Mesodermal cell (in vitro differentiated cells): ENCODE data around the gene MAML3.

ENCODE experiments used
- H3K27ac ChIP-seq: 2 replicates; pipeline ENCODE4 v1.7.0; 2013; ENCODE audit warnings: mild to moderate bottlenecking, low read depth, low read length, moderate library complexity; ENCODE audit not compliant: severe bottlenecking
- H3K36me3 ChIP-seq: 2 replicates; pipeline ENCODE4 v1.7.1; 2013; ENCODE audit warnings: mild to moderate bottlenecking, low read length, moderate library complexity; ENCODE audit not compliant: control insufficient read depth, insufficient read depth
- H3K4me1 ChIP-seq: one replicate; pipeline ENCODE4 v1.7.1; 2013; ENCODE audit warnings: mild to moderate bottlenecking, low read length; ENCODE audit not compliant: insufficient read depth, control insufficient read depth, poor library complexity, severe bottlenecking
- H3K4me3 ChIP-seq: 2 replicates; pipeline ENCODE4 v1.7.0; 2013; ENCODE audit warnings: low read length, control low read depth, mild to moderate bottlenecking; ENCODE audit not compliant: insufficient read depth, poor library complexity, severe bottlenecking; ENCODE audit errors: extremely low read depth
- H3K9me3 ChIP-seq: 2 replicates; pipeline ENCODE4 v1.7.1; 2013; ENCODE audit warnings: mild to moderate bottlenecking, low read length, moderate library complexity; ENCODE audit not compliant: control insufficient read depth
- WGBS, 2 experiments: methylation state at CpG; one replicate each; pipeline ENCODE4 v1.1.5; 2013; ENCODE audit warnings: missing lambda C conversion rate in 2 of 2; ENCODE audit not compliant: insufficient coverage in 2 of 2; 5-methylcytosine and 5-hydroxymethylcytosine counted together

The MAML3 gene

DNA sequence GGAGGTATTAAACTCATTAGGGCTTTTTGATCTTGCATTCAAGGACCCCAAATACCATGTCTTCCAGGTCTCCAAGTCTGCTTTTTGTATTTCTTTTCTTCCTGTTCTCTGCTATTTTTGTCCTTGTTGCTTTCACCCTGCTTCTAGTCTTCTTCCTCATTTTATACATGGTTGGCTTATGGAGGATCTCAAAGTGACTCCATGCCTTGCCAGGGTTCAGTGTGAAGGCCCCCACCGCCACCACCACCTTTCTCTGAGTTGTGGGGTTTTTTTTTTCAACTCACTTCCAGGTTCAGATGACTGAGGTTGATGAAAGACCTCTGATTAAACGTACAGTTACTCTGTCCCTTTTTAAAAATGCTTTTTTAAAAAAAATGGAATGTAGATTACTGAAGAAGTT, 96.3 kb downstream of the MAML3 start:
- WGBS, 2 experiments = no CpG with 5 or more reads among the region's 2 CpGs
- H3K36me3 ChIP-seq = no peaks in the 10 kb centered on the region
- H3K4me1 ChIP-seq = peaks cover 59% of the 10 kb centered on the region
- H3K27ac ChIP-seq = no peak overlapping the region
- no peaks in the 10 kb centered on the region for H3K9me3 ChIP-seq
- no peak overlapping the region for H3K4me3 ChIP-seq

DNA sequence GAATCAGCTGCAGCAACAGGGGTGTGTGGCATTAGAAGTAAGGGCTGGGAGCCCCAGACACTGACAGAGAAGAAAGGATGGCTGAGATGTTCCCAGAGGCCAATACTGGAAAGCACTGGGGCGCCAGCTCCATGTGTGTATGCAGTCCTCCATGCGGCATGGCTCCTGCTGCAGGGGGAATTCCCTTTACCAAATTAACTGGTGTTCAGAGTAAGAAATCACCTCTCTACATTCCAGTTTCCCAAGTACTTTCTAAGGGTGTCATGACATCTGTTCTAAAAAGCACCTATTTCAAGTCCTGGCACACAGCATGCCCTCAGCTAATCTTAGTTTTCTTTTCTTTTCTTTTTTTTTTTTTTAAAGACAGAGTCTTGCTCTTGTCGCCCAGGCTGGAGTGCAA, 98.0 kb downstream of the MAML3 start:
- 78 to 100% methylated on average over 2 of the region's 3 CpGs for WGBS, 2 experiments
- Histone ChIP-seq H3K4me1 (peaks cover 44% of the 10 kb centered on the region), H3K27ac (no peak overlapping the region), H3K9me3 (no peaks in the 10 kb centered on the region), H3K36me3 (no peaks in the 10 kb centered on the region), H3K4me3 (no peak overlapping the region)

DNA sequence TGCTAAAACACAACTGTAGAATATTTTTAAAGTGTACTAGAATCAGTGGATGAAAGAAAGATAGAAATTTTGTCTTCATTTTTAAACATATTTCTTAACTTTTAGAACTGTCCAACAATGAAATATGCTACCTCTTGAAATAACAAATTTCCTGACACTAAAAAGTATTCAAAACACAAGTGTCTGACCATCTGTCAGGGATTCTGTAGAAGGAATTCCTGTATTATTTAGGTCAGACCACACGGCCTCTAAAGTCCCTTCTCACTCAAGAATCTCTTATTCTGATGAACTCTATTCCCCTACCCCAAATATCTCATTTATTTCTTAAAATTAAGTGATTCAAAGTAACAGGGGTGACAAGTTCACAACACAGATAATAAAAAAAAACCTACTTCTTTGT, 99.1 kb downstream of the MAML3 start:
- Histone ChIP-seq H3K4me3 (no peak overlapping the region), H3K9me3 (no peaks in the 10 kb centered on the region), H3K4me1 (peaks cover 44% of the 10 kb centered on the region), H3K36me3 (no peaks in the 10 kb centered on the region), H3K27ac (no peak overlapping the region)
- WGBS, 2 experiments = no CpG with 5 or more reads among the region's 1 CpG

DNA sequence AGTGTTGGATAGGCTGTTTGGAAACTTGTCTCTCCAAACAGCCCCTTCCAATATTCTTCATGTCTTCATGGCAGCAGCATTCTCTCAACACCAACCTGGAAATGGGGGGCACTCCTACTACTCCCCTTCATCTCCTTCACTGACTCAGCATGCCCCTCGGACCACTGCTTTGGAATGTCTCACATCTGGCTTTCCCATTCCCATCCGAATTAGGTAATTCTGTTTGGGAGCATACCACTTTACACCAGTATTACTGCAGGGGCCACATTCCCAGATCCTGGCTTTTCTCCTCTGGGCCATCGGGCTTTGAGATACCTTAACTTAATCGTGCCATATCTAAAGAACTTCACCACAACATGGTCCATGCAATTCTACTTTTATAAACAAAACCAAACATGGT, 100.8 kb downstream of the MAML3 start:
- WGBS, 2 experiments = 39 to 51% methylated on average over 4 of the region's 4 CpGs
- no peaks in the 10 kb centered on the region for H3K9me3 ChIP-seq
- H3K27ac ChIP-seq = peak overlapping the region; percentile 23
- no peaks in the 10 kb centered on the region for H3K36me3 ChIP-seq
- H3K4me3 ChIP-seq = no peak overlapping the region
- H3K4me1 ChIP-seq = peaks cover 50% of the 10 kb centered on the region

DNA sequence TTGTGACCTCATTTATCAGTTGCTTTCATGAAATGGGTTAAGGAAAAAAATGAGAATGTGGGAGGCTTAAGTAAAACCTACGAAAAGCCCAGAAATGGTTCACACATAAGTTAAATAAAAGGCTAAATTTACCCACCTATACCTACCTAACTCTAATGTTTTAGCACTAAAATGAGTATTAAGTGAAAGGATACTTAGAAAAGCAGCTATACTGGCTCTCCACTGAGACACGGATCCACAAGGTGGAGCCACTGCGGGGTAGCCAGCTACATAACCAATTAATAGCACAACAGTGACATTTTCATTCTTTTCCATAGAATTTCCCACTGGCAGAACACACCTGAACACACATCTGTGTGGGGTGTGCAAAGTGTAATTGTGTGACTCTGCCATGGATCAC, 101.9 kb downstream of the MAML3 start:
- Histone ChIP-seq H3K4me3 (no peak overlapping the region), H3K4me1 (peaks cover 57% of the 10 kb centered on the region), H3K36me3 (no peaks in the 10 kb centered on the region), H3K9me3 (no peaks in the 10 kb centered on the region), H3K27ac (no peak overlapping the region)
- WGBS, 2 experiments = 42 to 50% methylated on average over 2 of the region's 3 CpGs

GRCh38 chr4:140049849-140050637, 103.9 kb downstream of the MAML3 start:
- H3K4me3 ChIP-seq = no peak overlapping the region

DNA sequence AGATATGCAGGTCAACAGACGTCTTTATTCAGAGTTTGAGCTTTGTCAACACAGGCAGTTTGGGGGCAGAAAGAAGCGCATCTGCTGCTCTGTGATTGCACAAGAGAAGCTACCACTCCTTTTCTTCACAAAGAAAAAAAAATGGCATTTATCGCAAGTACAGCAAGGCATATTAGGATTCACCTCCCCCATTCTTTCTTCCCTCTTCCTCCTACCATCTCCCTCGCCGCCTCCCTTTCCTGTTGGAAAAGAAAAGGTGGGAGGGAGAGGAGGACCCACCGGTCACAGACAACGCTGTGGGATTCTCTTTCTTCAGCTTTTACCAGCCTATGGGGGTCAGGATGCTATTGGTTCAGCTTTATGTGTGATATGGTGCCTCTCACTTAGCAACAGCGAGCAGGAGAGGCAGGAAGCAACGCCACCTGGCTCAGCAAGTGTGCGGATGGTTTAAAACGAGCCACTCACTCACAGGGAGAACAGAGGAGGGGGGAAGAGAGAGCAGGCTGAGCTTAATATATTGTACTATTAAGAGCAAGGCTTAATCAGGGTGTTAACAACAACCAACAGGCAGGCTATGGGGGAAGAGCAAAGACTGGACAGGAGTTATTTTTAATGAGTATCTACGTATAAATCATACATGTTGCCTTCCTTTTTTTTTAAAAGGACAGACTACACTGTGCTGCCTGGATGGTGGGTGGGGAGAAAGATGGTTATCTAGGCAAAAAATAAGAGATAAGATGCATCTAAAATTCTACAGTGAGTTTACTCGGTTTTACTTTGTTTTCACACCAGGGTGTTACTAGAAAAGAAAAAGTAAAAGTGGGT, 104.7 kb downstream of the MAML3 start:
- no peak overlapping the region for H3K4me3 ChIP-seq
- no peaks in the 10 kb centered on the region for H3K36me3 ChIP-seq
- peak overlapping the region; percentile 68 for H3K27ac ChIP-seq
- WGBS, 2 experiments = 0 to 7% methylated on average over 3 to 6 of the region's 13 CpGs
- H3K9me3 ChIP-seq = no peaks in the 10 kb centered on the region
- H3K4me1 ChIP-seq = peaks cover 56% of the 10 kb centered on the region

More at GRCh38 chr4:140049849-140050637, 103.9 kb downstream of the MAML3 start:
- H3K36me3 ChIP-seq = no peaks in the 10 kb centered on the region
- peak overlapping the region; percentile 68 for H3K27ac ChIP-seq
- WGBS, 2 experiments = 42 to 49% methylated on average over 4 to 5 of the region's 8 CpGs
- H3K4me1 ChIP-seq = peaks cover 64% of the 10 kb centered on the region
- H3K9me3 ChIP-seq = no peaks in the 10 kb centered on the region

- 49 to 58% methylated on average over 2 of the region's 4 CpGs for WGBS, 2 experiments
- Histone ChIP-seq H3K36me3 (no peaks in the 10 kb centered on the region), H3K27ac (peak overlapping the region; percentile 68)
Measured at GRCh38 chr4:140048419-140048995, 105.5 kb downstream of the MAML3 start.

GRCh38 chr4:140047786-140048185, 106.2 kb downstream of the MAML3 start:
- no peak overlapping the region for H3K27ac ChIP-seq
- peaks cover 48% of the 10 kb centered on the region for H3K4me1 ChIP-seq
- WGBS, 2 experiments = 77 to 82% methylated on average over 2 to 3 of the region's 5 CpGs
- H3K4me3 ChIP-seq = no peak overlapping the region
- no peaks in the 10 kb centered on the region for H3K9me3 ChIP-seq
- no peaks in the 10 kb centered on the region for H3K36me3 ChIP-seq

More at GRCh38 chr4:140048419-140048995, 105.5 kb downstream of the MAML3 start:
- H3K9me3 ChIP-seq = no peaks in the 10 kb centered on the region
- peaks cover 54% of the 10 kb centered on the region for H3K4me1 ChIP-seq
- no peak overlapping the region for H3K4me3 ChIP-seq

- peak overlapping the region; percentile 77 for H3K27ac ChIP-seq
- no peaks in the 10 kb centered on the region for H3K36me3 ChIP-seq
- H3K4me3 ChIP-seq = no peak overlapping the region
- WGBS, 2 experiments = 73 to 74% methylated on average over 15 to 16 of the region's 17 CpGs
- H3K4me1 ChIP-seq = peaks cover 48% of the 10 kb centered on the region
- no peaks in the 10 kb centered on the region for H3K9me3 ChIP-seq
Measured at GRCh38 chr4:140047017-140047640, 106.9 kb downstream of the MAML3 start.
